ENCODE measurements around the gene PRC1.

The PRC1 gene

GRCh38 chr15:90955624-90956273 is 38.6 kb downstream of the PRC1 start:
- no peak for DNase-seq (ENCODE audit: low spot score)

- peak; percentile 84 for DNase-seq (ENCODE audit: low spot score)
Observed at GRCh38 chr15:90954712-90955623, 39.4 kb downstream of the PRC1 start, which contains the start of gene RCCD1. RCCD1 (plus strand) TSS chr15:90954884; CDS start chr15:90956735, 1,851 bp downstream.

- no peak for DNase-seq (ENCODE audit: low spot score)
Observed at GRCh38 chr15:90953947-90954711, 40.2 kb downstream of the PRC1 start.

GRCh38 chr15:90952901-90953677 is 41.2 kb downstream of the PRC1 start:
- DNase-seq (ENCODE audit: low spot score), result no peak

- no peak for DNase-seq (ENCODE audit: low spot score)
Observed at GRCh38 chr15:90950676-90951075, 43.7 kb downstream of the PRC1 start.

GRCh38 chr15:90949979-90950675 is 44.2 kb downstream of the PRC1 start:
- no peak for DNase-seq (ENCODE audit: low spot score)

- no peak for DNase-seq (ENCODE audit: low spot score)
Observed at GRCh38 chr15:90948506-90948905, 45.8 kb downstream of the PRC1 start.

- no peak for DNase-seq (ENCODE audit: low spot score)
Observed at GRCh38 chr15:90947577-90948357, 46.6 kb downstream of the PRC1 start.

- no peak for DNase-seq (ENCODE audit: low spot score)
Observed at GRCh38 chr15:90946941-90947576, 47.3 kb downstream of the PRC1 start.

- no peak for DNase-seq (ENCODE audit: low spot score)
Observed at GRCh38 chr15:90946538-90946937, 47.8 kb downstream of the PRC1 start.

GRCh38 chr15:90945091-90945490 is 49.2 kb downstream of the PRC1 start:
- no peak for DNase-seq (ENCODE audit: low spot score)

- DNase-seq (ENCODE audit: low spot score), result no peak
Observed at GRCh38 chr15:90942354-90943120, 51.8 kb downstream of the PRC1 start.

- no peak for DNase-seq (ENCODE audit: low spot score)
Observed at GRCh38 chr15:90941038-90941437, 53.3 kb downstream of the PRC1 start.

GRCh38 chr15:90939756-90940155 is 54.6 kb downstream of the PRC1 start:
- no peak for DNase-seq (ENCODE audit: low spot score)

GRCh38 chr15:90938261-90938660 is 56.1 kb downstream of the PRC1 start:
- no peak for DNase-seq (ENCODE audit: low spot score)

GRCh38 chr15:90936823-90937222 is 57.5 kb downstream of the PRC1 start:
- no peak for DNase-seq (ENCODE audit: low spot score)

GRCh38 chr15:90934949-90935751 is 59.2 kb downstream of the PRC1 start, which contains the start of gene UNC45A:
UNC45A (plus strand) TSS chr15:90935285; CDS start chr15:90935325, 40 bp downstream.
- peak; percentile 95 for DNase-seq (ENCODE audit: low spot score)
